Stimulated activated CD8-positive, alpha-beta memory T cell treated with anti-CD3 and anti-CD28 coated beads, Interleukin-15, amount 100 ng/mL, for 48 hours (primary cell): Measurements from ENCODE around the gene USH2A.

ENCODE experiments used
- DNase-seq, 2 donors: peaks; one replicate each; pipeline ENCODE4 v3.0.0-alpha.2; 2020; ENCODE audit warnings: low read depth in 2 of 2

The USH2A gene

DNA sequence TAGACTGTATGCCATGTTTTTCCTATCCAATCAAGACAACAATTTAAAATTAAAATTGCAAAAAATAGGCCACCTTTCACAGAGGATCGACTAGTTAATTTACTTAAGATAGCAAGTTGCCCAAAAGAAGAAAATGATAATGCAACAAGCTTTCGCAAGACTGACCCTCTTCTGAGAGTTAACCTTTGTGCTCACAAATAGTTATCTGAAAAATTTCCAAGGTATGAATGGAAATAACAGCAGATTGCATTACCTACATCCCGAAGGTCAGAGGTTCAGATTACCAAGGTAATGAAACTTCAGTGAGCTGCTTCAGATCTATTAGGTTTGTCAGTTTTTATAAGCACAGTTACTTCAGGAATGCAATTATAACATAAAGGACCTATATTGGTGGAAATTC, 558.2 kb downstream of the USH2A start:
- DNase-seq: no peak

- DNase-seq: no peak
Measured at GRCh38 chr1:215863796-215864195, 559.5 kb downstream of the USH2A start.

GRCh38 chr1:215860833-215861232, 562.4 kb downstream of the USH2A start:
- no peak for DNase-seq

GRCh38 chr1:215857317-215857716, 565.9 kb downstream of the USH2A start:
- DNase-seq: no peak

DNA sequence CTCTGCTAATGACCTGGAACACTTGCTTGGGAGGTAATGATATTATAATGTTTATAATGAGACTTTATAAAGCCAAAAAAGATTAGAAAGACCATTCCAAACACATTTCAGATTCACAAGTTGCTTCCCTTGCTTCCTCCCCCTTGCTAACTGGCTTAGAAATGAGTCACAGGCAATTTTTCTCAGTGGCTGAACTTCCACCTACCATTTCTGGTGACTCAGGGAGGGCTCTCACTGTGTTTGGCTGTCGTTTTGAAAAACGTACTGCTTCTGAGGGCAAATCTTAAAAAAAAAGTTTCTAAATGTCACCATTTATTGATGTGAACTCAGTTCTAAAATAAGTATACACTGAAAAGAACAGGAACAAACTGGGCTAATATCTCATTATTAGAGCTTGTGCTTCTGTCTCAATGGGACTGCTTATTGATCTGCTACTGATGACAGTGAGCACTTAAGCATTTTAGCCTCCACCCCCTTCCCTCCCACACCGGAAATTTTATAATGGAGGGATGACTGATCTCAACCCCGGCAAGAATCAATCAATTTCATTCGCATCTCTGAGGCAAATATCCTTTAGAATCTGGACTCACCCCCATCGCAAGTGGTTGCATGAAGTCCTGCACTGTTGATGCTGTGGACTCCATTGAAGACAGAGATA, 577.9 kb downstream of the USH2A start:
- no peak for DNase-seq

DNA sequence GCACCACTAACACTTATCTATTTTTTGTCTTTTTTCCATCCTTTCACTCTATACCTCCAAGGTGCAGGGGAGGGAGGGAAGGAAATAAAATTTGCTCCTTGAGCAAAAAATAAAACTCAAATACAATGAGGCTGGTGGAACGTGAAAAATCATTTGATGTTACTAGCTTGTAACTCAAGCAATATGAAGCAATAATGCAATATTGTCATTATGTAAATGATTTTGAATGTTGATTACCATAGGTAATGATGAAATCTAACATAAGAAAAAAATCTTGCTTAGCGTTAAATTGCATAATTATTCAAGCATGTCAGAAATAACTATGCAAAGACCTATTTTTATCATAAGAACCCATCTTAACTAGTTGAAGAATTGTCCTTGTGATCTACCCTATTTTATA, 578.5 kb downstream of the USH2A start:
- DNase-seq: no peak

- no peak for DNase-seq
Measured at GRCh38 chr1:215844266-215844665, 579.0 kb downstream of the USH2A start.

- DNase-seq: no peak
Measured at GRCh38 chr1:215842905-215843304, 580.3 kb downstream of the USH2A start.

GRCh38 chr1:215835951-215836350, 587.3 kb downstream of the USH2A start:
- no peak for DNase-seq

DNA sequence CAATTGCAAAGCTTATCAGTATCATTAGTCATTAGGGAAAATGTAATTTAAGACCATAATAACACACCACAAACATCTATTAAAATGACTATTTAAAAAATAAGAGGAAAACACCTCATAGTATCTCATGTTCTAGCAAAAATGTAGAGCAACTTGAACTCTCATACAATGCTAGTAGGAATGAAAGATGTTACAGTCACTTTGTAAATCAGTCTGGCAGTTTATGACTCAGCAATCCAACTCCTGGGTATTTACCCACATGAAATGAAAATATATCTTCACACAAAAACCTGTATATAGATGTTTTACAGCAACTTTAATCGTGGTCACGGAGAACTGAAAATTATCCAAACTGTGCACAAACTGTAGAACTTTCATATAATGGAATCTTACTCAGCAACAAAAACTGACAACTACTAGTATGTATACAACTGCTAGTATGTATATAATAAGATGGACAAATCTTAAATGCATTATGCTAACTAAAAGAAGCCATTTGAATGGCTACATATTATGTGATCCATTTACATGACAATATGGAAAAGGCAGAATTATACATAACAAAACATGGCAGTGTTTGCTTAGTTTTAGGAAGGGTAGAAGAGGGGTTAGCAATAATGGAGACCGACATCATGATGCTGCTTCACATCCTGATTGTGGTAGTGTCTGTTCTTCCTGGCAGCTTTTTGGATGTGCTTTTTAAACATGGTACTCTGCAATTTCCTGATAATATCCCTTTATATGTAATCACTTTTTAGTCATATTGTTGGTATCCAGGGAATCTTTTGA, 589.1 kb downstream of the USH2A start:
- DNase-seq: no peak

DNA sequence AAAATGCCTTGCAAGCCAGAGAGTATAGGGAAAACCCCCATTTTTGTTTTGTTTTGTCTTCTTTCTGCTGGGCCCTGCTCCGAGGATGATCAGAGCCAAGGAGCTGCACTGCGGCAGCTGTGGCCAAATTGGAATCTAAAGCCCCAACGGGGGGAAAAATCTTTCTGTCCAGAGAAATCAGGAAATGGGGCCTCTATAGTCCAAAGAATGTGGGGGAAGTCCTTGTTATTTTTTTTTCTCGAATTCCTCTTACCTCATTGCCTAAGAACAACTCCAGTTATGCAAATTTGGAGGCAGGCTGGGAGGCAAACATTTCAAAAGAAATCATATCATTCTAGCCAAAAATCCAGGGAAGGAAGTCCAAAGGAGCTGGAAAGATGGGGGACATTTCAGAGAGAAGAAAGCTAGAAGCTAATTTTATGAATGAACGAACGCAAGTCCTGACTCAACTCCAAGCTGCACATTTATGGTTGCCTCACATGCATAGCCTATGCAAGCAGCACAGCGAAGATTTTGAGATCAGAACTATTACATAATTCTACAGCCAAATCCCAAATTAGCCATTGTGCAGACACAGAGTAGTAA, 592.9 kb downstream of the USH2A start:
- no peak for DNase-seq

DNA sequence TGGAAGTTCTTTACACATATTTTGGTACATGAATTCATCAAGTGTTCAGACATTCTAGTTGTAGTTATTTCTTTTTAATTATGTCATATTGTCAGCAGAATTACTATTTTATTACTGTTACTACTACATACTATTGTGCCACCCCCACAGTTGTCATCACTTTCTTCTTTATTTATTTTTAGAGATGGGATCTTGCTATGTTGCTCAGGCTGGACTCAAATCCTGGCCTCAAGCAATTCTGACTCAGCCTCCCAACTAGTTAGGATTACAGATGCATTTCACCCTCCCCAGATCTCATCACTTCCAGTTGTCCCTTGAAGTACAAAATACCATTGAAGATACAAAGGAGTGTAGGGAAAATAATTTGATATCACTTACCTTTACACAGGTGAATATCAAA, 598.2 kb downstream of the USH2A start:
- DNase-seq: no peak

DNA sequence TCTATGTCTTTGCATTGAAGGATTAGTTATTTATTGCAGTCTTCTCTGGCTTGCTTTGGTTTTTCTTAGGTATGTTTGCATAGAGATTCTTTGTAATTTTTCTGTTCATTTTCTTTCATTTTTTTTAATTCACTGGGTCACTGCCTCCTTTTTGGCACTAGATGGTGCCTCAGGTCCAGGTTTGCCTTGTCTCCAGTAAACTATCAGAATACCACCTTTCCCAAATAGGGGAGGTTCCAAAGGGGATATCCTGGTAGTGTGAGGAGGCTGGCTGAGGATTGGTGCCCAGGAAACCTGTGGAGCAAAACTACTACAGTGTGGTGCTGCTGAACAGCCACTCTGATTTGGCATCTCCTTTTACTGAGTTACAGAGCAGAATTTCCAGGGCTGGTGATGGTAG, 599.0 kb downstream of the USH2A start:
- no peak for DNase-seq

GRCh38 chr1:215819114-215819513, 604.1 kb downstream of the USH2A start:
- DNase-seq: no peak

DNA sequence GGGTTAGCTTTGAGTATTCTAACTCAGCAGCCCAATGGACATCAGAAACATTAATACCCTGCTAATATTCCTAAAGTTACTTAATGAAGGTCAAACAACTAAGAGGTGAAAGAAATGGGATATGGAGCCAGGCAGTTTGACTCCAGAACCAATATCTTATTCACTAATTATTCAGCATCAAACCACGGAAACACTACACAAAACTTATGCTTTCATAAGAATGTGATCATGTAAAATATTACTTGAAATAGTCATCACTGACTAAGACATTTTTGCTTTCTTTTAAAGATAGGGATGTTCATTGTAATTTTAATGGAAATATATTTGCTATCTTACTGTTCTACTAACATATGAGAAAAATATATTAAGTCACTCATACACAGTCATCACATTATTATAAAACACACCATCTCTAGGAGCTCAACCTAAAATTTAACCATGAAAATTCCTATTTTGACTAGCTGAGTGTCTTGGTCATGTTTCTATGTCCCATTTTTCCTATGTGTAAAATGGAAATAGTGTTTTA, 615.3 kb downstream of the USH2A start:
- DNase-seq: no peak

DNA sequence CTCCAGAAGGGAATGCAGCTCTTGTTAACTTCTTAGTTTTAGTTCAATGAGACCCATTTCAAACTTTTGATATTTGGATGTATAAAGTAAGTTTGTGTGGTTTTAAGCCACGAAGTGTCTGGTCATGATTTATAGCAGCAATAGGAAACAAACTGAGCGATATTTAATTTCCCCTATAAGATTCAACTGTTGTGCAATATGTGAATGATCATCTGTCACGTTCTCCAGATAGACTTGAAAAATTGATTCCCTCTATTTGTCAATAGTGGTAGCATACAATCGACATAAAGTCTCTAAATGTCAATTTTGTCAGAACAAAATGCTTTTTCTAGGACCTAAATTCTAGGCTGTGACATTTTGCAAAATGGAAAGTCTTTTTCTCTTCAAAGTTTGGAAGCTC, 616.0 kb downstream of the USH2A start:
- DNase-seq: no peak

- DNase-seq: no peak
Measured at GRCh38 chr1:215797859-215798258, 625.4 kb downstream of the USH2A start.

DNA sequence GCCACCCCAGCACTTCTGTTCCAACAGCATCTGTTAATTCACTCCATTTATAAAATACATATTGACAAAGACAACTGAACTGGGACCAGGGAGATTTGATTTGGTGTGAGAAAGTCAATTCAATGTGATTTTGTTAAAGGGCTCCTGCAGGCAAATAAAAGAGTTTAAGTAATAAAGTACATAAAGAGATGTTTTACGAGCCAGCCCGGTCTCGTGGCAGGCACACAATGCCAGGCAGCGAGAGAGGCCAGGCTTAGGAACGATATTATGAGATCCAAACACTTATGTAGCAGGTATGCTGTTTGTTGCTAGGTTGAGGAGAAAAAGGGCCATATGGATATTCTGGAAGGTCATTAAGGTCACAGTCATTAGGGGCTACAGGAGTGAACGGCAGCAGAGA, 629.1 kb downstream of the USH2A start:
- no peak for DNase-seq

GRCh38 chr1:215793180-215793579, 630.1 kb downstream of the USH2A start:
- DNase-seq: no peak

GRCh38 chr1:215792446-215792845, 630.8 kb downstream of the USH2A start:
- DNase-seq: no peak

GRCh38 chr1:215789981-215790380, 633.3 kb downstream of the USH2A start:
- DNase-seq: no peak

DNA sequence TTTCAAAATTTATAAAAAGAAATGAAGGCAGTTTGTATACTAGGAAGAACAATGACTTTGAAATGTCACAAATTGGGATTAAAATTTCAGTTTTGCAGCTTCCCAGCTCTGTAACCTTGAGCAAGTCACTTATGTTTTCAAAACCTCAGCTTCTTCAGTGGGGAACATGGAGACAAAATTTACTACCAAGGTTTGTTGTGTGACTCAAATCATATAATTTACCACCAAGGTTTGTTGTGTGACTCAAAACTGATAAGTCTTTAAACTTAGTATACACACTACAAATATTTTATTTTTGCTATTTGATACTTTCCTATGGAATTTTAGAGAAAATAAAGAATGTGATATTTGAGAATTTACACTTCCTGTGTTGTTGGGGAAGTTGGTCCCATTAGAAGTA, 636.3 kb downstream of the USH2A start:
- DNase-seq: no peak

DNA sequence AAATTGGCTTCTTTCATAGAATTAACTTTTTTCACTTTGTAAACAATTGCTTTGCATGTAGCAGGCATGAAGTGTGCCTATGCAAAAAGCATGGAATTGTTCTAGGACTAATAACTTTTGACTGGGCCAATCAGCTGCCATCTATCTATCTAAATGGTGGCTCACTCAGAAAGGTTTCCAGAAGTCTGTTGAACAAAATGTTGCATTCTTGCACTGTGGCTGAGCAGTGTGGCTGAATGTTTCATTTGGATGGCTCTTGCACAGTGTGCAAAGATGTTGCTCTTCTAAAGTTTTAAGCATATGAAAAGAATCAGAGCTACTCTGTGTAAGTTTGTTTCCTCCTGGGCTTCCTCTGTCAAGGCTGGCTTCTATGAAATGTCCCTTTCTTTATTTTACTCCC, 642.6 kb downstream of the USH2A start:
- no peak for DNase-seq
